Hepatocyte (in vitro differentiated cells): ENCODE data around the gene IL20. TPM values are rescaled to one million over a fixed set of nuclear protein-coding genes. Genes with fewer than 3 reads are reported as not detected.

ENCODE experiments used
- DNase-seq: peaks from one replicate; pipeline ENCODE4 v3.0.0-alpha.2; 2016; ENCODE audit warnings: low spot score
- H2AFZ ChIP-seq: fragments of 200-600 bp; sonication (generic); 2 replicates; pipeline ENCODE4 v1.6.0; 2016; ENCODE audit warnings: antibody characterized with exemption, mild to moderate bottlenecking
- H3K27ac ChIP-seq: fragments of 200-600 bp; sonication (generic); 2 replicates; pipeline ENCODE4 v1.5.1; 2016; ENCODE audit warnings: mild to moderate bottlenecking
- H3K27me3 ChIP-seq: fragments of 200-600 bp; sonication (generic); 2 replicates; pipeline ENCODE4 v1.6.1; 2016
- H3K36me3 ChIP-seq: fragments of 200-600 bp; sonication (generic); replicated peaks from 2 replicates; pipeline ENCODE4 v1.5.1; 2016; ENCODE audit warnings: low read depth; ENCODE audit not compliant: insufficient read depth
- H3K4me1 ChIP-seq: fragments of 200-600 bp; sonication (generic); 2 replicates; pipeline ENCODE4 v1.5.1; 2016; ENCODE audit warnings: mild to moderate bottlenecking, moderate library complexity; ENCODE audit not compliant: insufficient read depth
- H3K4me2 ChIP-seq: fragments of 200-600 bp; sonication (generic); 2 replicates; pipeline ENCODE4 v1.6.0; 2016
- H3K4me3 ChIP-seq: fragments of 200-600 bp; sonication (generic); 2 replicates; pipeline ENCODE4 v1.5.1; 2016; ENCODE audit warnings: mild to moderate bottlenecking
- H3K79me2 ChIP-seq: fragments of 200-600 bp; sonication (generic); 2 replicates; pipeline ENCODE4 v1.6.0; 2017; ENCODE audit warnings: mild to moderate bottlenecking
- H3K9me2 ChIP-seq: fragments of 200-600 bp; sonication (generic); replicated peaks from 2 replicates; pipeline ENCODE4 v1.6.0; 2017; ENCODE audit warnings: mild to moderate bottlenecking; ENCODE audit not compliant: insufficient read depth
- H3K9me3 ChIP-seq: fragments of 200-600 bp; sonication (generic); 2 replicates; pipeline ENCODE4 v1.5.1; 2016; ENCODE audit warnings: low read depth, mild to moderate bottlenecking
- H4K20me1 ChIP-seq: fragments of 200-600 bp; sonication (generic); 2 replicates; pipeline ENCODE4 v1.6.0; 2016; ENCODE audit warnings: mild to moderate bottlenecking; ENCODE audit not compliant: insufficient read depth, poor library complexity, severe bottlenecking
- EZH2 ChIP-seq: fragments of 200-600 bp; sonication (generic); IDR thresholded peaks from 2 replicates; pipeline ENCODE4 v1.6.1; 2016; ENCODE audit warnings: antibody characterized with exemption, mild to moderate bottlenecking, borderline replicate concordance
- EZH2phosphoT487 ChIP-seq: fragments of 200-600 bp; sonication (generic); IDR thresholded peaks from one replicate; pipeline ENCODE4 v1.6.1; 2018; ENCODE audit warnings: antibody characterized with exemption, mild to moderate bottlenecking, low read depth, moderate library complexity; ENCODE audit not compliant: unreplicated experiment, severe bottlenecking
- WGBS: methylation state at CpG from one replicate; pipeline ENCODE4 v1.1.6; 2016; ENCODE audit warnings: low lambda C conversion rate; ENCODE audit errors: missing lambda C conversion rate; 5-methylcytosine and 5-hydroxymethylcytosine counted together
- polyA plus RNA-seq: library from polyadenylated mRNA; unstranded; fragments of >200 nt; fragmentation: Nextera tagmentation; extraction: Ambion mirVana; gene quantifications from 2 replicates; pipeline ENCODE4 v1.2.1, GENCODE V29; 2016
- total RNA-seq: library from RNA; depleted of rRNA; stranded (reverse); fragments of >200 nt; gene quantifications from 2 replicates; pipeline ENCODE4 v1.2.3, GENCODE V29; 2014
- TF ChIP-seq, protein P1 (sequence below): fragments of 200-600 bp; sonication (generic); IDR thresholded peaks from 2 replicates; pipeline ENCODE4 v1.5.1; 2016; ENCODE audit warnings: antibody characterized with exemption, mild to moderate bottlenecking; ENCODE audit not compliant: poor library complexity

IL20 gene
- total and polyA plus RNA-seq, 2 experiments from 2014 or later = not detected

DNA sequence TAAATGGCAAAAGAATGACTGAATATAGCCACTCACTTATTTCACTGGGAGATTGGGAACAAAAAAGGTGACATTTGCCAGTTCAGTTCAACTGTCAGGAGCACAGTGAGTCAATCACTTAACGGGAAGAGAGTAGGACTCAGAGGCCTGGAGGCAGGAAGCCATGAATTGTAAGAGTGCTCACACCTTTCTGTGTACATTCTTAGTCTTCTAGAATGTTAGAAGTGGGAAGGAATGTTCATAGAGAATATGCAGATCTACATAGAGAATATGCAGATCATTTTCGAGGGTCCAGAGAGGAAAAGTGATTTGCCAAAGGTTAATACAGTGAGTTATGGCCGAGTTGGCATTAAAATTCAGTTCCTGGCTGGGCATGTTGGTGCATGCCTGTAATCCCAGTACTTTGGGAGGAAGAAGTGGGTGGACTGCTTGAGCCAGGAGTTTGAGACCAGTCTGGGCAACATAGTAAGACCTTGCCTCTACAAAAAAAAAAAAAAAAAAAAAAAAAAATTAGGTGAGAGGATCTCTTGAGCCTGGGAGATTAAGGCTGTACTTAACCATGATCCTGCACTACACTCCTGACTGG lies 8.3 kb downstream of the IL20 start:
- no peaks in the 10 kb centered on the region for H3K4me1 ChIP-seq
- no peak overlapping the region for H2AFZ ChIP-seq
- H3K27me3 ChIP-seq = no peaks in the 10 kb centered on the region
- H3K9me3 ChIP-seq = peaks cover 7% of the 10 kb centered on the region
- H3K4me3 ChIP-seq = no peak overlapping the region
- H3K4me2 ChIP-seq = no peak overlapping the region
- H3K36me3 ChIP-seq = no peaks in the 10 kb centered on the region
- 77% methylated on average over 3 of the region's 3 CpGs for WGBS
- H3K27ac ChIP-seq = no peak overlapping the region
- H3K9me2 ChIP-seq = no peaks in the 10 kb centered on the region
- H4K20me1 ChIP-seq = no peaks in the 10 kb centered on the region
- TF ChIP-seq EZH2phosphoT487 (no peak), EZH2 (no peak)
- TF ChIP-seq, protein P1, sequence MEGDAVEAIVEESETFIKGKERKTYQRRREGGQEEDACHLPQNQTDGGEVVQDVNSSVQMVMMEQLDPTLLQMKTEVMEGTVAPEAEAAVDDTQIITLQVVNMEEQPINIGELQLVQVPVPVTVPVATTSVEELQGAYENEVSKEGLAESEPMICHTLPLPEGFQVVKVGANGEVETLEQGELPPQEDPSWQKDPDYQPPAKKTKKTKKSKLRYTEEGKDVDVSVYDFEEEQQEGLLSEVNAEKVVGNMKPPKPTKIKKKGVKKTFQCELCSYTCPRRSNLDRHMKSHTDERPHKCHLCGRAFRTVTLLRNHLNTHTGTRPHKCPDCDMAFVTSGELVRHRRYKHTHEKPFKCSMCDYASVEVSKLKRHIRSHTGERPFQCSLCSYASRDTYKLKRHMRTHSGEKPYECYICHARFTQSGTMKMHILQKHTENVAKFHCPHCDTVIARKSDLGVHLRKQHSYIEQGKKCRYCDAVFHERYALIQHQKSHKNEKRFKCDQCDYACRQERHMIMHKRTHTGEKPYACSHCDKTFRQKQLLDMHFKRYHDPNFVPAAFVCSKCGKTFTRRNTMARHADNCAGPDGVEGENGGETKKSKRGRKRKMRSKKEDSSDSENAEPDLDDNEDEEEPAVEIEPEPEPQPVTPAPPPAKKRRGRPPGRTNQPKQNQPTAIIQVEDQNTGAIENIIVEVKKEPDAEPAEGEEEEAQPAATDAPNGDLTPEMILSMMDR = no peak
- no peaks in the 10 kb centered on the region for H3K79me2 ChIP-seq
- no peak for DNase-seq

DNA sequence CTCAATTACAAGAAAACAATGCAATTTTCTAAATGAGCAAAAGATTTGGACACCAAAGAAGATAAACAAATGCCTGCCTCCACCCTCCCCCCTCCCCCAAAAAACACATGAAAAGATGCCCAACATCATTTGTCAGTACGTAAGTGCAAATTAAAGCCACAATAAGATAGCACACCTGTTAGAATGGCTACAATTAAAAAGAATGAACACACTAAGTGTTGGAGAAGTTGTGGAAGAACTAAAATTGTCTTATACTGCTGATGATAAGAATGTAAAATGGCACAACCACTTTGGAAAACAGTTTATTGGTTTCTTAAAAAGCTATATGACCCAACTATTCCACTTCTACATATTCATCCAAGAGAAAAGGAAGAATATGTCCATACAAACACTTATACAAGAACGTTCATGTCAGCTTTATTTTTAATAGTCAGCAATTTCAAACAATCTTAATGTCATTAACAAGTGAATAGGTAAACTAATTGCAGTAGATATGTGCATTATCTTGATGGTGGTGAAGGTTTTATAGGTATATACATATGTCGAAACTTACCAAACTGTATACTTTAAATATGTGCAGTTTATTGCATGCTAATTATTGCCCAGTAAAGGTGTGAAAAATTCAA lies 10.4 kb downstream of the IL20 start:
- Histone ChIP-seq H3K9me3 (peaks cover 7% of the 10 kb centered on the region), H3K27me3 (no peaks in the 10 kb centered on the region), H3K9me2 (no peaks in the 10 kb centered on the region), H3K4me3 (no peak overlapping the region), H3K79me2 (no peaks in the 10 kb centered on the region), H3K4me1 (no peaks in the 10 kb centered on the region), H2AFZ (no peak overlapping the region), H3K27ac (no peak overlapping the region), H3K36me3 (no peaks in the 10 kb centered on the region), H3K4me2 (no peak overlapping the region), H4K20me1 (no peaks in the 10 kb centered on the region)
- TF ChIP-seq, protein P1 = no peak
- TF ChIP-seq EZH2phosphoT487 (no peak), EZH2 (no peak)
- WGBS = 81% methylated on average over 3 of the region's 3 CpGs
- DNase-seq = no peak

DNA sequence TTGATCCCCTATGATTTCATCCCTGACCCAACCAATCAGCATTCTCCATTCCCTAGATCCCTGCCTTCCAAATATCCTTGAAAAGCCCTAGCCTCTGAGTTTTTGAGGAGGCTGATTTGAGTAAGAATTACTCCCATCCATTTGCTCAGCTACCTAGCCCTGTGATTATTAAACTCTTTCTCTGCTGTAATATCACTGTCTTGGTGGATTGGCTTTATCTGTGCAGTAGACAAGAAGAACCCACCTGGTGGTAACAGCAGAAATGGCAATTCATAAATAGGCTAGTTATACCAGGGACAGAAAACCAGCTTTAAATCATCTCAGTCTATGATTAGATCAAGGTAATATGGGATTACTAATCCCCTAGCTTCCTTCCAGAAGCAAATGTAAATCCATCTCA lies 13.0 kb downstream of the IL20 start:
- Histone ChIP-seq H3K27me3 (no peaks in the 10 kb centered on the region), H2AFZ (no peak overlapping the region), H3K36me3 (no peaks in the 10 kb centered on the region), H3K79me2 (no peaks in the 10 kb centered on the region), H4K20me1 (no peaks in the 10 kb centered on the region), H3K9me3 (peaks cover 7% of the 10 kb centered on the region), H3K4me1 (no peaks in the 10 kb centered on the region), H3K9me2 (no peaks in the 10 kb centered on the region), H3K4me2 (no peak overlapping the region), H3K4me3 (no peak overlapping the region), H3K27ac (no peak overlapping the region)
- TF ChIP-seq, protein P1 = no peak
- TF ChIP-seq EZH2 = no peak
- TF ChIP-seq EZH2phosphoT487 = no peak
- DNase-seq = no peak
